Right lobe of liver (tissue), 4 donors: ENCODE measurements around the gene SERPING1.

Source experiments
- POLR2A ChIP-seq: fragments of 450-650 bp; IDR thresholded peaks from one replicate; pipeline ENCODE4 v1.6.1; 2017; ENCODE audit warnings: antibody characterized with exemption, mild to moderate bottlenecking
- TF ChIP-seq, protein P1 (sequence below), 4 donors: fragments of 200-600 bp in 3 of 4; fragments of 450-650 bp in 1 of 4; IDR thresholded peaks; one replicate each; pipeline versions ENCODE4 v1.5.1 to v1.8.0; 2016 to 2022; ENCODE audit warnings: antibody characterized with exemption in 4 of 4, mild to moderate bottlenecking in 2 of 4
- donor health status: DM: no; HTN: no; CAD: no.
- donor health status: DM: no; HTN: no; CAD: no.
- donor health status: DM: no; HTN: yes; CAD: no.

DNA sequence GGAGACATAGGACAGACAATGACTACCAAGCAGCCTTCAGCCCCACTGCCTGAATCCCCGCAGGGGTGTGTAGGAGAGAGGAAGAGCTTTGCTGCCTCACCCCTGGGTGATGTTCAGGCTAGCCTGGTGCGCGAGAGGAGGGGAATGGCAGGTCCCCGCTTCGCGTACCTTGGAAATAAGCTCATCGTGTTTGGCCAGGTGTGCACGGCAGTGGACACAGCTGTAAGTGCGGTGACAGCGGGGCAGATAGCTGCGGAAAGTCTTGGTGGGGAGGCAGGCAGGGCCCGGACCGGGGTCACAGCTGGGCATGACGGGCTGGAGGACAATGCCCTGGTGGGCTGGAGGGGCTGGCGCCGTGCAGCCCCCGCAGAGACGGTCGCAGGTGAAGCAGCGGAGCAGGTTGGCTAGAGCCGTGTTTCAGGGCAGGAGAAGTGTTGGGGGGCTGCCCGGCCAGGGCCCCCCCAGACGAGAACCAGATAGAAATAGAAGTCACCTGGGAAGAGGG, 49.4 kb downstream of the SERPING1 start:
- no peak for TF ChIP-seq POLR2A
- TF ChIP-seq, protein P1, sequence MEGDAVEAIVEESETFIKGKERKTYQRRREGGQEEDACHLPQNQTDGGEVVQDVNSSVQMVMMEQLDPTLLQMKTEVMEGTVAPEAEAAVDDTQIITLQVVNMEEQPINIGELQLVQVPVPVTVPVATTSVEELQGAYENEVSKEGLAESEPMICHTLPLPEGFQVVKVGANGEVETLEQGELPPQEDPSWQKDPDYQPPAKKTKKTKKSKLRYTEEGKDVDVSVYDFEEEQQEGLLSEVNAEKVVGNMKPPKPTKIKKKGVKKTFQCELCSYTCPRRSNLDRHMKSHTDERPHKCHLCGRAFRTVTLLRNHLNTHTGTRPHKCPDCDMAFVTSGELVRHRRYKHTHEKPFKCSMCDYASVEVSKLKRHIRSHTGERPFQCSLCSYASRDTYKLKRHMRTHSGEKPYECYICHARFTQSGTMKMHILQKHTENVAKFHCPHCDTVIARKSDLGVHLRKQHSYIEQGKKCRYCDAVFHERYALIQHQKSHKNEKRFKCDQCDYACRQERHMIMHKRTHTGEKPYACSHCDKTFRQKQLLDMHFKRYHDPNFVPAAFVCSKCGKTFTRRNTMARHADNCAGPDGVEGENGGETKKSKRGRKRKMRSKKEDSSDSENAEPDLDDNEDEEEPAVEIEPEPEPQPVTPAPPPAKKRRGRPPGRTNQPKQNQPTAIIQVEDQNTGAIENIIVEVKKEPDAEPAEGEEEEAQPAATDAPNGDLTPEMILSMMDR (IDR thresholded peaks at IDR 0.05): no peak
